Gastroesophageal sphincter (tissue), 4 donors: ENCODE measurements around the gene BCL2L2. TPM values are rescaled to one million over a fixed set of nuclear protein-coding genes. Genes with fewer than 3 reads are reported as not detected.
A peak's percentile ranks its signal among the peaks of the same experiment; 100 is the strongest.

ENCODE experiments used
- ATAC-seq: fragments of 150-250 bp; one replicate; pipeline ENCODE4 v1.9.1; 2016; ENCODE audit warnings: mild to moderate bottlenecking, moderate library complexity
- H3K27ac ChIP-seq, 4 donors: fragments of 200-600 bp; sonication (generic) in 3 of 4; 1 replicate in 3 of 4; 2 replicates in 1 of 4; pipeline ENCODE4 v1.5.1; 2016 to 2019
- H3K27me3 ChIP-seq: fragments of 200-600 bp; sonication (generic); one replicate; pipeline ENCODE4 v1.5.1; 2019
- H3K36me3 ChIP-seq, 2 donors: fragments of 200-600 bp; sonication (generic); one replicate each; pipeline ENCODE4 v1.5.1; 2019; ENCODE audit warnings: control low read depth in 1 of 2
- H3K4me1 ChIP-seq, 3 donors: fragments of 200-600 bp; sonication (generic); 1 replicate in 2 of 3; 2 replicates in 1 of 3; pipeline ENCODE4 v1.5.1; 2016 to 2019; ENCODE audit warnings: control low read depth in 2 of 3
- H3K4me3 ChIP-seq, 2 donors: fragments of 200-600 bp; sonication (generic); one replicate each; pipeline ENCODE4 v1.5.1; 2019; ENCODE audit warnings: mild to moderate bottlenecking in 1 of 2, moderate library complexity in 1 of 2
- H3K9me3 ChIP-seq, 3 donors: fragments of 200-600 bp; sonication (generic); one replicate each; pipeline ENCODE4 v1.5.1; 2017 to 2019; ENCODE audit warnings: control low read depth in 2 of 3
- CTCF ChIP-seq, 4 experiments: fragments of 200-600 bp in 2 of 4; fragments of 450-650 bp in 2 of 4; sonication (generic) in 1 of 4; IDR thresholded peaks; one replicate each; pipeline ENCODE4 v1.5.1; 2017 to 2019; ENCODE audit warnings: antibody characterized with exemption in 4 of 4, mild to moderate bottlenecking in 2 of 4, moderate library complexity in 2 of 4
- EP300 ChIP-seq: sonication (generic); formaldehyde crosslinking; IDR thresholded peaks from one replicate; pipeline ENCODE4 v1.6.1; 2017; ENCODE audit warnings: antibody characterized with exemption, mild to moderate bottlenecking
- POLR2A ChIP-seq, 2 donors: fragments of 450-650 bp; IDR thresholded peaks; one replicate each; pipeline ENCODE4 v1.6.1; 2017; ENCODE audit warnings: antibody characterized with exemption in 2 of 2, mild to moderate bottlenecking in 2 of 2, moderate library complexity in 1 of 2
- POLR2AphosphoS5 ChIP-seq: sonication (generic); formaldehyde crosslinking; IDR thresholded peaks from one replicate; pipeline ENCODE4 v1.6.1; 2017; ENCODE audit warnings: antibody characterized with exemption
- WGBS, 2 donors: methylation state at CpG; one replicate each; pipeline ENCODE4 v1.1.5; 2018; ENCODE audit warnings: low coverage in 1 of 2; 5-methylcytosine and 5-hydroxymethylcytosine counted together
- total RNA-seq, 4 donors: library from RNA; depleted of rRNA; stranded (reverse); fragments of >200 nt; gene quantifications; one replicate each; pipeline ENCODE4 v1.1.0, GENCODE V29; 2016

BCL2L2 gene
- total RNA-seq, 4 donors from 2014 or later, result 99.1 to 157 (median 117) TPM

DNA sequence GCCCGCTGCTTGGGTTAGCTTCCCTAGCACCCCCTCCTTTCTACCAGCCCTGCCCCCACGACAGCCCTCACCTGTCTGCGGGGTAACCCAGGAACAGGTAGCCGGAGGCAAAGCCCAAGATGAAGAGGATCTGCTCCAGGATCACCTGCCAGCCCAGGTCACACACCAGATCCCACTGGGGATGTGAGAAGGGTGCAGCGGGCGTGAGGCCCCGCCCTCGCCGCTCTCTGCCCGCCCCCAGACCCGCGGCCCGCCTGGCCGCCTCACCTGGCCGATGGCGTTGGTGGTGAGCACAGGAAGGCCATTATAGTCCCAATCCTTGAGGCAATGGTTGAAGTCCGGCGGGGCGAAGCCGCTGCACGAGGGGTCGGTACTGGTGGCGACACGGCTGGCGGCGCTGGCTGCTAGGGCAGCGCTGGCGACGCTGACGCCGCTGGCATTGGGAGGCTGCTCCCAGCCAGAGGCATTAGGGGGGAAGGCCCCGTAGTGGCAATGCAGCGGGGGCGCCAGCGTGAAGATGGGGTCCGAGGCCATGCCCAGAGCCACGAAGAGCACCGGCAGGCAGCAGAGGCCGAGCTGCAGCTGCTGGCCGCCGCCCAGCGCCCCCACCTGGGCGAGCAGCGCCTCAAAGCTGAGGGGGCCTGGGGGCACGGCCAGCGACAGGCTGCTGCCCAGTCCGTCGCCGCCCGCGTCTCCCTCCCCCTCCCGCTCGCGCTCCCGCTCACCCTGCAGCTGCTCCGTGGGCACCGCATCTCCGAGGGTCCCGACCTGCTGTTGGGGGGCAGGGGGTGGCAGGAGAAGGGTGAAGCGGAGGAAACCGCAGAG lies 45.3 kb downstream of the BCL2L2 start:
- Histone ChIP-seq H3K36me3 (peaks cover 0 to 22% of the 10 kb centered on the region in 2 donors), H3K27me3 (no peaks in the 10 kb centered on the region), H3K4me1 (peaks cover 0 to 21% (median 6%) of the 10 kb centered on the region in 3 donors), H3K27ac (peak overlapping the region in 3 of 4 donors; percentile 75 to 83 (median 82)), H3K9me3 (no peaks in the 10 kb centered on the region), H3K4me3 (peak overlapping the region; percentile 40 to 78)
- WGBS, 2 donors, result 50 to 100% methylated on average over 2 of the region's 61 CpGs
- peak; percentile 35 for ATAC-seq
- no peak for TF ChIP-seq EP300
- TF ChIP-seq CTCF (IDR thresholded peaks at IDR 0.05), result no peak
- TF ChIP-seq POLR2A (IDR thresholded peaks at IDR 0.05), result no peak
- no peak for TF ChIP-seq POLR2AphosphoS5

DNA sequence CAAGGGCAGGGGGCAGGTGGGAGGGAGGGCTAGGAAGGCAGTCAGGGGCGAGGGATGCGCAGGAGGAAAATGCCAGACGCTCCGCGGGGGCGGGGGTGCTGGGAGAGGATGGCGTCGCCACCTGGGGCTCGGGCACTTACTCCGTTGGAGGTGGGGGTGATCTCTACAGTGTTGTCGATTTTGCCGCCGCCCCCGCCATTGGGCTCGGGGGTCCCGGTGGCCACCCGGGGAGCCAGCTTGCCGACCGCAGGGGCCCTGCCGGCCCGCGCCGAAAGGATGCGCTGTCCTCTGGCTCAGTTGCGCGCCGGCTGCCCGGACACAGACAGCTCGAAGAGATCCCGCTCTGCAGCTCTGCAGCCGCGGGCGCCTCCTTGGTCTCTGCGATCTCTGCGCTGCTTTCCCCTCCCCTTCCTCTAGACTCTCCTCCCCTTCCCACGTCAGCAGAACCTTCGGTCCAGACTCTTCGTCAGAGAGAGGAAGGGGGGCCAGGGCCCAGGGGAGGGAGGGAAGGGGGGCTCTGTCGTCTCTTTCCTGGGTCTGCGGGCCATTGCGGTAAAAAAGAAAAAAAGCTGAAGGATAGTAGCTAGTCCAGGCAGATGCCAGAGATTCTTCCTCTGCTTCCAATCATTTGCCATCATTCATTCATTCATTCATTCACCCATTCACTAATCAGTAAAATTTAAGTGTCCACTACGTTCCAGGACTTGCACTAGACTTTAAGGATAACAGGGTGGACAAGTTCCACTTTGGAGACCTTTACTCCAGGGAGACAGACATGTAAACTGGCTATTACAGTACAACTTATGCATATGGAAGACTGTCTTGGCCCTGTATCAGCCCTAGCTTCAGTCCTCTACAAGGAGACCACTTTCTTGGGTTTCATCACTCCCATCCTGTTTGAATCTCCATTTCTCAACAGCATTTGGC lies 46.1 kb downstream of the BCL2L2 start, which contains the start of gene SLC22A17:
SLC22A17 (minus strand) TSS at position 382 of the 927 bp plus-strand sequence.
- peaks cover 0 to 21% of the 10 kb centered on the region in 2 donors for H3K36me3 ChIP-seq
- H3K4me1 ChIP-seq, result peaks cover 0 to 21% (median 6%) of the 10 kb centered on the region in 3 donors
- TF ChIP-seq CTCF (IDR thresholded peaks at IDR 0.05) (peak in 2 of 4 experiments; percentile 31 to 38), POLR2AphosphoS5 (peak; percentile 66), EP300 (no peak), POLR2A (IDR thresholded peaks at IDR 0.05) (peak; percentile 59 to 62)
- H3K27ac ChIP-seq, result peak within 1 kb of the TSS in 3 of 4 donors; percentile 75 to 83 (median 82)
- H3K9me3 ChIP-seq, result no peaks in the 10 kb centered on the region
- no peaks in the 10 kb centered on the region for H3K27me3 ChIP-seq
- peak within 1 kb of the TSS; percentile 40 to 78 for H3K4me3 ChIP-seq
- ATAC-seq, result peak; percentile 95
- WGBS, 2 donors, result 0% methylated on average over 3 to 4 of the region's 42 CpGs

DNA sequence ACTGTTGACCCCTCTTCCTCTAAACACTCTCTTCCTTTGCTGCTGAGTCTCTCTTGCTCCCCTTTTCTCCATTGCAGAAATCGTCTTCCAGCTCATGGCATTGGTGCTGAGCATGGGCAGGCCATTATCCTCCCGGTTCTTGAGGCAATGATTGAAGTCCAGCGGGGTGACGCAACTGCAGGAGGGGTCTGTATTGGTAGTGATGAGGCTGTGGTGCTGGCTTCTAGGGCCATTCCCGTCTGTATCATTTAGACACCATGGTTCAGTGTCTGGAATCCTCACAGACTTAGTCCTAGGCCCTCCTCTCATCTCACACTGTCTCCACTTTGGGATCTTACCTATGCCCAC lies 46.8 kb downstream of the BCL2L2 start:
- Histone ChIP-seq H3K4me3 (no peak overlapping the region), H3K27me3 (no peaks in the 10 kb centered on the region), H3K27ac (peak overlapping the region in 1 of 4 donors; percentile 82), H3K9me3 (no peaks in the 10 kb centered on the region), H3K4me1 (peaks cover 0 to 22% (median 6%) of the 10 kb centered on the region in 3 donors), H3K36me3 (peaks cover 0 to 24% of the 10 kb centered on the region in 2 donors)
- no peak for ATAC-seq
- WGBS, 2 donors, result 20 to 50% methylated on average over 2 of the region's 5 CpGs
- no peak for TF ChIP-seq POLR2A (IDR thresholded peaks at IDR 0.05)
- no peak for TF ChIP-seq EP300
- no peak for TF ChIP-seq POLR2AphosphoS5
- no peak for TF ChIP-seq CTCF (IDR thresholded peaks at IDR 0.05)

DNA sequence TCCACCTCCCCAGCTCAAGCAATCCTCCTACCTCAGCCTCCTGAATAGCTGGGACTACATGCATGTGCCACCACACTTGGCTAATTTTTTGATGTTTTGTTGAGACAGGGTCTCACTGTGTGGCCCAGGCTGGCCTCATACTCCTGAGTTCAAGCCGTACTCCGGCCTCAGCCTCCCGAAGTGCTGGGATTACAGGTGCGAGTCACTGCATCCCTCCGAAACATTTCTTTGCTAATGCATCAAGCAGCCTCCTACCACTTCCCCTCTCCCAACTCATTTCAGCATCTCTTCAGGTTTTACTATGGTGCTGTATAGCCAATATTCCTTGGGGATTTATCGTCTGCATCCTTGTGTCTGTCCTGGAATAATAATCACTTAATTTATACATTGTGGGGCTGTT lies 48.4 kb downstream of the BCL2L2 start:
- peaks cover 0 to 40% of the 10 kb centered on the region in 2 donors for H3K36me3 ChIP-seq
- H3K4me3 ChIP-seq, result no peak overlapping the region
- no peaks in the 10 kb centered on the region for H3K27me3 ChIP-seq
- no peaks in the 10 kb centered on the region for H3K9me3 ChIP-seq
- no peak overlapping the region for H3K27ac ChIP-seq
- WGBS, 2 donors, result 74 to 85% methylated on average over 5 to 6 of the region's 6 CpGs
- TF ChIP-seq POLR2A (IDR thresholded peaks at IDR 0.05) (no peak), CTCF (IDR thresholded peaks at IDR 0.05) (no peak), POLR2AphosphoS5 (no peak), EP300 (no peak)
- ATAC-seq, result no peak
- H3K4me1 ChIP-seq, result peaks cover 0 to 38% (median 6%) of the 10 kb centered on the region in 3 donors
